ENCODE data around the gene SCAP. TPM values are rescaled to one million over a fixed set of nuclear protein-coding genes. Genes with fewer than 3 reads are reported as not detected.

Gene SCAP
- total and polyA plus RNA-seq, 2 of the 13 experiments (the other 11 are each of a cell fraction or from before 2014, with no cell fraction given): 40.4 to 53.3 TPM

DNA sequence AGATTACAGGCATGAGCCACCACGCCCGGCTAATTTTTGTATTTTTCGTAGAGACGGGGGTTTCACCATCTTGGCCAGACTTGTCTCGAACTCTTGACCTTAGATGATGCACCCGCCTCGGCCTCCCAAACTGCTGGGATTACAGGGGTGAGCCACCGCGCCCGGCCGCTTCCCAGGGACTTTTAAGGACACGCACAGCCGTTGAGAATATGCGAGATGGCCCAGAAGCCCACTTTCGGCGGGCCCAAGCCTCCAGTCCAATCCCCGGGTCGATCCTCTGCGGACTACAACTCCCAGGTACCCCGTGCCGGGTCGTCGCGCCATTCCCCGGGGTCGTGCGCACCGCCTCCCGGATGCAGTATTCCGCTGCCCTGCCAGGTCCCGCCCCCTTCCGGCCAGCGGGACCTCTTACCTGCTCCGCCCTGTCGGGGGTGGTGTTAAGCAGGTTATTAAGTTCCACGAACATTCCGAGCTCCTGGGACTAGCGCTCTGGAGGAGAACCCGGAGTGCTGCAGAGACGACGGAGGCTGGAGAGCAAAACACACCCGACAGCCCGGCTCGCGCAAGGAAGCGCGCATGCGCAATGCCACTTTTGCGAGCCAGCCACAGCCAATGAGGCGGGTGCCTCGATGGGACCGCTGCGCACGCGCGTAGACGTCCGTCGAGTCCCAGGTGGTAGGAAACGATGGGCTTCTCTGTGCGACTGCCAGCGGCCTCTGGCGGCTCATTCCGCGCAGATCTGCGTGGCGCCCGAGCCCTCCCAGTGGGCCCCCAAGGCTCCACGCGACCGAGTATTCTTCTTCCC is 37.6 kb upstream of the SCAP start, which contains the start of gene ELP6 (continued):
- TF ChIP-seq, protein P1, sequence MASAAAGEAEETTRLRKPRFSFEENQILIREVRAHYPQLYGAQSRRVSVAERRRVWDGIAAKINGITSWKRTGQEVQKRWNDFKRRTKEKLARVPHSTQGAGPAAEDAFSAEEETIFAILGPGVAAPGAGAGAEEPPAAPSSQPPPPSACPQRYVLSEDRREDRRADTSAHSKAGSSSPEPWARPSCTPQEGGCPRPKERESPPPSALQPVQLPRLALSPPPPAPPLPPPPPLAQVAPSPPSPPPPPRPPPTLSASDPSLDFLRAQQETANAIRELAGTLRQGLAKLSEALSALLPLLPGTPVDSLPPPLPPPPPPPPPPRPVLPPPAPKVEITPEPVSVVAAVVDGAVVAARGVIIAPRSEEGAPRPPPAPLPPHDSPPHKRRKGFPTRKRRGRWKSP (CRISPR knock-in tag; IDR thresholded peaks at IDR 0.05): 0 out of 2 replicates have a peak, but pooled peaks have one; percentile 34
- TF ChIP-seq, protein P2, sequence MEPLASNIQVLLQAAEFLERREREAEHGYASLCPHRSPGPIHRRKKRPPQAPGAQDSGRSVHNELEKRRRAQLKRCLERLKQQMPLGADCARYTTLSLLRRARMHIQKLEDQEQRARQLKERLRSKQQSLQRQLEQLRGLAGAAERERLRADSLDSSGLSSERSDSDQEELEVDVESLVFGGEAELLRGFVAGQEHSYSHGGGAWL (CRISPR knock-in tag; IDR thresholded peaks at IDR 0.05): peak; percentile 18; the same call in 1 of the 2 replicates
- TF ChIP-seq ARNTL (CRISPR knock-in tag; IDR thresholded peaks at IDR 0.05) (0 out of 2 replicates have a peak, but pooled peaks have one; percentile 47), DNMT3B (CRISPR knock-in tag; conservative IDR thresholded peaks at IDR 0.05) (peak; percentile 67), TMF1 (CRISPR knock-in tag; IDR thresholded peaks at IDR 0.05; ENCODE audit: low read depth) (peak; percentile 77; the same call in 1 of the 2 replicates), NFE2L1 (CRISPR knock-in tag; IDR thresholded peaks at IDR 0.05; ENCODE audit: borderline replicate concordance) (no peak), ZC3H13 (CRISPR knock-in tag; IDR thresholded peaks at IDR 0.05) (peak; percentile 51; the same call in 1 of the 2 replicates), ZNF577 (CRISPR knock-in tag; IDR thresholded peaks at IDR 0.05; ENCODE audit: borderline replicate concordance, low read depth) (no peak), SP4 (CRISPR knock-in tag; IDR thresholded peaks at IDR 0.05) (peak; percentile 93), SIN3A (IDR thresholded peaks at IDR 0.05; ENCODE audit: borderline replicate concordance, low read depth, low read length) (peak; percentile 67; the same call in 1 of the 2 replicates), ZNF614 (CRISPR knock-in tag; IDR thresholded peaks at IDR 0.05; ENCODE audit: borderline replicate concordance) (peak; percentile 70; the same call in 1 of the 2 replicates), MIXL1 (CRISPR knock-in tag; IDR thresholded peaks at IDR 0.05) (peak; percentile 56), ZBTB42 (CRISPR knock-in tag; IDR thresholded peaks at IDR 0.05) (peak; percentile 85; the same call in 1 of the 2 replicates), ZNF205 (CRISPR knock-in tag; IDR thresholded peaks at IDR 0.05) (no peak), NFRKB (IDR thresholded peaks at IDR 0.05) (no peak), MLLT10 (CRISPR knock-in tag; IDR thresholded peaks at IDR 0.05) (no peak), HNRNPH1 (optimal IDR thresholded peaks at IDR 0.05; ENCODE audit: low read depth, low read length) (no peak), IKZF4 (CRISPR knock-in tag; IDR thresholded peaks at IDR 0.05; ENCODE audit: borderline replicate concordance, low read depth, not compliant biosample characterization) (peak; percentile 29)
- TF ChIP-seq, protein P3, sequence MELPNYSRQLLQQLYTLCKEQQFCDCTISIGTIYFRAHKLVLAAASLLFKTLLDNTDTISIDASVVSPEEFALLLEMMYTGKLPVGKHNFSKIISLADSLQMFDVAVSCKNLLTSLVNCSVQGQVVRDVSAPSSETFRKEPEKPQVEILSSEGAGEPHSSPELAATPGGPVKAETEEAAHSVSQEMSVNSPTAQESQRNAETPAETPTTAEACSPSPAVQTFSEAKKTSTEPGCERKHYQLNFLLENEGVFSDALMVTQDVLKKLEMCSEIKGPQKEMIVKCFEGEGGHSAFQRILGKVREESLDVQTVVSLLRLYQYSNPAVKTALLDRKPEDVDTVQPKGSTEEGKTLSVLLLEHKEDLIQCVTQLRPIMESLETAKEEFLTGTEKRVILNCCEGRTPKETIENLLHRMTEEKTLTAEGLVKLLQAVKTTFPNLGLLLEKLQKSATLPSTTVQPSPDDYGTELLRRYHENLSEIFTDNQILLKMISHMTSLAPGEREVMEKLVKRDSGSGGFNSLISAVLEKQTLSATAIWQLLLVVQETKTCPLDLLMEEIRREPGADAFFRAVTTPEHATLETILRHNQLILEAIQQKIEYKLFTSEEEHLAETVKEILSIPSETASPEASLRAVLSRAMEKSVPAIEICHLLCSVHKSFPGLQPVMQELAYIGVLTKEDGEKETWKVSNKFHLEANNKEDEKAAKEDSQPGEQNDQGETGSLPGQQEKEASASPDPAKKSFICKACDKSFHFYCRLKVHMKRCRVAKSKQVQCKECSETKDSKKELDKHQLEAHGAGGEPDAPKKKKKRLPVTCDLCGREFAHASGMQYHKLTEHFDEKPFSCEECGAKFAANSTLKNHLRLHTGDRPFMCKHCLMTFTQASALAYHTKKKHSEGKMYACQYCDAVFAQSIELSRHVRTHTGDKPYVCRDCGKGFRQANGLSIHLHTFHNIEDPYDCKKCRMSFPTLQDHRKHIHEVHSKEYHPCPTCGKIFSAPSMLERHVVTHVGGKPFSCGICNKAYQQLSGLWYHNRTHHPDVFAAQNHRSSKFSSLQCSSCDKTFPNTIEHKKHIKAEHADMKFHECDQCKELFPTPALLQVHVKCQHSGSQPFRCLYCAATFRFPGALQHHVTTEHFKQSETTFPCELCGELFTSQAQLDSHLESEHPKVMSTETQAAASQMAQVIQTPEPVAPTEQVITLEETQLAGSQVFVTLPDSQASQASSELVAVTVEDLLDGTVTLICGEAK (IDR thresholded peaks at IDR 0.05): peak; percentile 52
- TF ChIP-seq, protein P3 (CRISPR knock-in tag; IDR thresholded peaks at IDR 0.05): peak; percentile 75

All from HepG2 (cell line).